ENCODE measurements around the gene CAMTA2. TPM values are rescaled to one million over a fixed set of nuclear protein-coding genes. Genes with fewer than 3 reads are reported as not detected.

Gene CAMTA2
- total RNA-seq, 1 donor from 2014 or later: 42.3 TPM

- peak; percentile 91 for DNase-seq (ENCODE audit: low spot score)
- H3K9me3 Mint-ChIP-seq (ENCODE audit: unreplicated experiment): no peaks in the 10 kb centered on the region
- no peak overlapping the region for H3K27ac Mint-ChIP-seq (ENCODE audit: unreplicated experiment)
- H3K36me3 Mint-ChIP-seq (ENCODE audit: low read depth, unreplicated experiment): peaks cover 27% of the 10 kb centered on the region
- peaks cover 6% of the 10 kb centered on the region for H3K27me3 Mint-ChIP-seq (ENCODE audit: unreplicated experiment)
- H3K4me1 Mint-ChIP-seq (ENCODE audit: unreplicated experiment): peaks cover 12% of the 10 kb centered on the region
- TF ChIP-seq, protein P1, sequence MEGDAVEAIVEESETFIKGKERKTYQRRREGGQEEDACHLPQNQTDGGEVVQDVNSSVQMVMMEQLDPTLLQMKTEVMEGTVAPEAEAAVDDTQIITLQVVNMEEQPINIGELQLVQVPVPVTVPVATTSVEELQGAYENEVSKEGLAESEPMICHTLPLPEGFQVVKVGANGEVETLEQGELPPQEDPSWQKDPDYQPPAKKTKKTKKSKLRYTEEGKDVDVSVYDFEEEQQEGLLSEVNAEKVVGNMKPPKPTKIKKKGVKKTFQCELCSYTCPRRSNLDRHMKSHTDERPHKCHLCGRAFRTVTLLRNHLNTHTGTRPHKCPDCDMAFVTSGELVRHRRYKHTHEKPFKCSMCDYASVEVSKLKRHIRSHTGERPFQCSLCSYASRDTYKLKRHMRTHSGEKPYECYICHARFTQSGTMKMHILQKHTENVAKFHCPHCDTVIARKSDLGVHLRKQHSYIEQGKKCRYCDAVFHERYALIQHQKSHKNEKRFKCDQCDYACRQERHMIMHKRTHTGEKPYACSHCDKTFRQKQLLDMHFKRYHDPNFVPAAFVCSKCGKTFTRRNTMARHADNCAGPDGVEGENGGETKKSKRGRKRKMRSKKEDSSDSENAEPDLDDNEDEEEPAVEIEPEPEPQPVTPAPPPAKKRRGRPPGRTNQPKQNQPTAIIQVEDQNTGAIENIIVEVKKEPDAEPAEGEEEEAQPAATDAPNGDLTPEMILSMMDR (IDR thresholded peaks at IDR 0.05; ENCODE audit: unreplicated experiment): no peak
- no peak overlapping the region for H3K4me3 Mint-ChIP-seq (ENCODE audit: unreplicated experiment)
Observed at GRCh38 chr17:4966844-4967538, 20.5 kb downstream of the CAMTA2 start.

GRCh38 chr17:4965311-4965986 lies 22.0 kb downstream of the CAMTA2 start:
- Mint-ChIP-seq H3K27me3 (ENCODE audit: unreplicated experiment) (peaks cover 5% of the 10 kb centered on the region), H3K4me3 (ENCODE audit: unreplicated experiment) (peak overlapping the region; percentile 39), H3K36me3 (ENCODE audit: low read depth, unreplicated experiment) (peaks cover 22% of the 10 kb centered on the region), H3K9me3 (ENCODE audit: unreplicated experiment) (no peaks in the 10 kb centered on the region), H3K4me1 (ENCODE audit: unreplicated experiment) (peaks cover 12% of the 10 kb centered on the region), H3K27ac (ENCODE audit: unreplicated experiment) (peak overlapping the region; percentile 15)
- TF ChIP-seq, protein P1 (IDR thresholded peaks at IDR 0.05; ENCODE audit: unreplicated experiment): no peak
- no peak for DNase-seq (ENCODE audit: low spot score)

DNA sequence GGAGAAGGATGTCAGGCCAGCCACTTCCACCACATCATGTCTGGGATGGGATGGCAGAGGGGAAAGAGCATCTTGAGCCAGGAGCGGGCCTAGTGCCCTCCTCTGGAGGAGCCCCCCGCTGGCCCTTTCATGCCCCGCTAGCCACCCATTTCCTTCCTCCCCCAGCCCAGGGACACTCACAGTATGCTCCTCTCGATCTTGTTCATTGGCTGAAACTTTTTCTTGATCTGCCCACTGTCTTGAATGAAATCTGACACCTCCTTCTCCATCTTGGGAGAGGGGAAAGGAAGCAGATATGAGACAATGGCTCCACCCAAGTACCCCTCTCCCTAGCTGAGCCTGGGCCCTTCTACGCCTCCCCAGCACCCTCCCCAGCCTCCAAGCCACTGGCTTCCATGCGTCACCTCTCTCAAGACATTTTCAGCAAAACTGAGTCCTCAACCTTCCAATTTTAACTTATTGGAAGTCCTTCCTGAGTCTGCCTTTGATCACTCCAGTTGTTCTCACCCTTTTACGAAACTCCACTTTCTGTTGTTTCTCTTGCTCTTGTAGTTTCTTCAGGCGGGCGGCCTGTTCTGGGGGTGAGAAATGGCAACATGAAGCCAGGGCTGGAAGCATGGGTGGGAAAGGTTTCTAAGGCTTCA lies 27.1 kb downstream of the CAMTA2 start:
- peak overlapping the region; percentile 28 for H3K27ac Mint-ChIP-seq (ENCODE audit: unreplicated experiment)
- TF ChIP-seq, protein P1 (IDR thresholded peaks at IDR 0.05; ENCODE audit: unreplicated experiment): no peak
- H3K36me3 Mint-ChIP-seq (ENCODE audit: low read depth, unreplicated experiment): peaks cover 20% of the 10 kb centered on the region
- no peaks in the 10 kb centered on the region for H3K9me3 Mint-ChIP-seq (ENCODE audit: unreplicated experiment)
- H3K4me1 Mint-ChIP-seq (ENCODE audit: unreplicated experiment): peaks cover 6% of the 10 kb centered on the region
- H3K27me3 Mint-ChIP-seq (ENCODE audit: unreplicated experiment): peaks cover 4% of the 10 kb centered on the region
- DNase-seq (ENCODE audit: low spot score): no peak
- peak overlapping the region; percentile 10 for H3K4me3 Mint-ChIP-seq (ENCODE audit: unreplicated experiment)

DNA sequence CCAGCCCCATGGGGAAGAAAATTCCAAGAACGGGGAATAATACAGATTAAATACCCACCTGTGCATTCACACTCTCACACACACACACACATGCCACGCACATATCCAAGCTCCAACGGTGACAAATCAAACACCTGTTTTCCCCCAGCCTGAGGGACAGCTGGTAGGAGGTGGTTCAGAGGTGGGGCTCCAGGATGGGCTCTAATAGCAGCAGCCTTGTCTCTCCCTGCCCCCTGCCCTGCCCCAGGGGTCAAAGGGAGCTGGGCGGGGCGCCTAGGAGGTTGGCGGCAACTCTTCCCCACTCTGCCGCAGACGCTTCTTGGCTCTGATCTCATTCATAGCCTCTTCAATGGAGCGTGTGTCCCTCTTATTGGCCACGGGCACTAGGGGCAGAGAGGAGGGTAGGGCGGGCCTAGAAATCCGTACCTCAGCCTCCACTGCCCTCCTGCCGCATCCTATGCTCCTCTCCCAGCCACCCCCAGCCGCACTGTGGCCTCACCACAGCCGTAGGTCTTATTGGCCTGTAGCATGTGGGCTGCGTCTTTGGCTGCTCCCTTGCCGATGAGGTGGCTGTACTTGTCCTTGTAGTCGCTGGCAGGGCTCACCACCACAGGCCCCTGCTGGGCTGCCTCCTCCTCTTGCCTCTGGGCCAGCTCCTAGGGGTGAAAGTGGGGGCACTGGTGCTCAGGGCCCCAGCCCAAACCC lies 28.1 kb downstream of the CAMTA2 start:
- DNase-seq (ENCODE audit: low spot score): no peak
- Mint-ChIP-seq H3K27me3 (ENCODE audit: unreplicated experiment) (peaks cover 7% of the 10 kb centered on the region), H3K27ac (ENCODE audit: unreplicated experiment) (no peak overlapping the region), H3K4me3 (ENCODE audit: unreplicated experiment) (peak overlapping the region; percentile 65), H3K9me3 (ENCODE audit: unreplicated experiment) (no peaks in the 10 kb centered on the region), H3K36me3 (ENCODE audit: low read depth, unreplicated experiment) (peaks cover 15% of the 10 kb centered on the region), H3K4me1 (ENCODE audit: unreplicated experiment) (peaks cover 6% of the 10 kb centered on the region)
- TF ChIP-seq, protein P1 (IDR thresholded peaks at IDR 0.05; ENCODE audit: unreplicated experiment): no peak

All from endothelial cell (in vitro differentiated cells).